ENCODE measurements around the gene ILRUN. TPM values are rescaled to one million over a fixed set of nuclear protein-coding genes. Genes with fewer than 3 reads are reported as not detected.
"Not testable (repeated sequence)": the region's sequence is repeated elsewhere in the genome, so short reads cannot be mapped to it uniquely, and the experiment has no call there.

The ILRUN gene
- total and polyA plus RNA-seq, 9 donors: 29.4 to 86.5 (median 47.6) TPM

DNA sequence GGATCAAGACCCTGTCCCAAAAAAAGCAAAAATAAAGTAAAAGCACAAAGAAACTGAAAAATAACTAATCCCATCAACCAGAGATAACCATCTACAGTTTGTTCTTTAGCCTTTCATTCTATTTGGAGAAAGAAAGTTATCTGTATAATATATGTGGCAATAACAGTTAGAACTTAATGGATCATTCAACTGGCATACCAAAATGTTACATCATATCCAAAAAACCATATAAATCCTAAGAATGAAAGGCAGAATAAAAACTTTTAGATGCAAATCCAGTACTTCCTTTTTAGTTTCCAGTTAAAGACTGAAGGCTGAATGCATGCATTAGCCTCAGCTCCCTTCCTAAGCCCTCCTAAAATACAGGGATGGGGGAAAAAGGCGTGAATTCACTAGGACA lies 25.2 kb downstream of the ILRUN start:
- WGBS, 3 donors: 92 to 98% (median 93%) methylated on average over 1 of the region's 1 CpG
- Histone ChIP-seq H3K4me1 (ENCODE audit: insufficient read depth) (peaks cover 3% of the 10 kb centered on the region), H3K27ac (no peak overlapping the region), H3K36me3 (no peaks in the 10 kb centered on the region), H3K9me3 (no peaks in the 10 kb centered on the region), H3K4me3 (no peak overlapping the region), H3K27me3 (no peaks in the 10 kb centered on the region)
- intact Hi-C loops (cut with DNase I): no loop called here
- DNase-seq: no peak
- TF ChIP-seq POLR2A (IDR thresholded peaks at IDR 0.05): no peak
- TF ChIP-seq, protein P1, sequence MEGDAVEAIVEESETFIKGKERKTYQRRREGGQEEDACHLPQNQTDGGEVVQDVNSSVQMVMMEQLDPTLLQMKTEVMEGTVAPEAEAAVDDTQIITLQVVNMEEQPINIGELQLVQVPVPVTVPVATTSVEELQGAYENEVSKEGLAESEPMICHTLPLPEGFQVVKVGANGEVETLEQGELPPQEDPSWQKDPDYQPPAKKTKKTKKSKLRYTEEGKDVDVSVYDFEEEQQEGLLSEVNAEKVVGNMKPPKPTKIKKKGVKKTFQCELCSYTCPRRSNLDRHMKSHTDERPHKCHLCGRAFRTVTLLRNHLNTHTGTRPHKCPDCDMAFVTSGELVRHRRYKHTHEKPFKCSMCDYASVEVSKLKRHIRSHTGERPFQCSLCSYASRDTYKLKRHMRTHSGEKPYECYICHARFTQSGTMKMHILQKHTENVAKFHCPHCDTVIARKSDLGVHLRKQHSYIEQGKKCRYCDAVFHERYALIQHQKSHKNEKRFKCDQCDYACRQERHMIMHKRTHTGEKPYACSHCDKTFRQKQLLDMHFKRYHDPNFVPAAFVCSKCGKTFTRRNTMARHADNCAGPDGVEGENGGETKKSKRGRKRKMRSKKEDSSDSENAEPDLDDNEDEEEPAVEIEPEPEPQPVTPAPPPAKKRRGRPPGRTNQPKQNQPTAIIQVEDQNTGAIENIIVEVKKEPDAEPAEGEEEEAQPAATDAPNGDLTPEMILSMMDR (IDR thresholded peaks at IDR 0.05): no peak
- TF ChIP-seq EP300 (IDR thresholded peaks at IDR 0.05): no peak

DNA sequence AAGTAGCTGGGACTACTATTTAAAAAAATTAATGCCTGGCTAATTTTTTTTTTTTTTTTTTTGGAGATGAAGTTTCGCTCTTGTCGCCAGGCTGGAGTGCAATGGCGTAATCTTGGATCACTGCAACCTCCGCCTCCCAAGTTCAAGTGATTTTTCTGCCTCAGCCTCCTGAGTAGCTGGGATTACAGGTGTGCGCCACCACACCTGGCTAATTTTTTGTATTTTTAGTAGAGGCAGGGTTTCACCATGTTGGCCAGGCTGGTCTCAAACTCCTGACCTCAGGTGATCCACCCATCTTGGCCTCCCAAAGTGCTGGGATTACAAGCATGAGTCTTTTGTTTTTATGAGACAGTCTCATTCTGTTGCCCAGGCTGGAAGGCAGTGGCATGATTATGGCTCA lies 27.8 kb downstream of the ILRUN start:
- H3K27me3 ChIP-seq; H3K27ac ChIP-seq; DNase-seq; H3K4me3 ChIP-seq; H3K36me3 ChIP-seq; H3K4me1 ChIP-seq (ENCODE audit: insufficient read depth); H3K9me3 ChIP-seq; intact Hi-C loops (cut with DNase I): not testable (repeated sequence)
- 96 to 99% (median 99%) methylated on average over 5 of the region's 5 CpGs for WGBS, 3 donors

DNA sequence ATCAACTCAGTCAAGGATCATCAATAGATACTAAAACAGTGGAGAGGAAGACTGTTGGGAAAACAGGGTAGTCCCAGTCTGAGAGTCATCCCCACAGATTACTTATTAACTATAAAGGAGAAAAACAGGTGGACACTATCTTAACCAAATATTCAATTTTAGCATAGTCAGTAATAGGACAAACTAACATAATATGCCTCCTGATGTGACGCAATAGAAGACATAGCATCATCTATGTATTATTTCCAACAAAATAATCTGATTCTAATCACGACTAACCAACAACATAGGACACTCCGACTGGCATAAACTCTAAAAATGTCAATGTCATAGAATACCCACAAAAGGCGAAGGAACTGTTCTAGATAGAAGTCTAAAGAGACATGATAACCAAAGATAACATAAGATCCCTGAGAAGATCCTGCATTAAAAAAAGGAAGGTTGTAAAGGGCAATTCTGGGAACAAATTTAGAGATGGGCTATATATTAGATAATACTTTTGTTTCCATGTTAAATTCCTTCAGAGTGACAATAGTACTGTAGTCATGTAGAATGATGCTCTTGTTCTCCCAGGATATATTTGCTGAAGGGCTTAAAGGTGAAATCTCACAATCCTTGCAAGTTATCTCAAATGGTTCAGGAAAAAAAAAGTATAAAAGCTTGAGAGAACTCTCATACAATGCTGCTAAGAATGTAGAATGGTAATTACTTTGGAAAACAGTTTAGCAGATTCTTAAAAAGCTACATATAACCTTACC lies 28.9 kb downstream of the ILRUN start:
- H3K4me1 ChIP-seq (ENCODE audit: insufficient read depth): peaks cover 4% of the 10 kb centered on the region
- H3K27ac ChIP-seq: no peak overlapping the region
- WGBS, 3 donors: 87 to 91% (median 88%) methylated on average over 4 of the region's 4 CpGs
- DNase-seq: no peak
- H3K36me3 ChIP-seq: no peaks in the 10 kb centered on the region
- intact Hi-C loops (cut with DNase I): no loop called here
- TF ChIP-seq EP300 (IDR thresholded peaks at IDR 0.05) (no peak), POLR2A (IDR thresholded peaks at IDR 0.05) (no peak)
- TF ChIP-seq, protein P1 (IDR thresholded peaks at IDR 0.05): no peak
- no peaks in the 10 kb centered on the region for H3K27me3 ChIP-seq
- H3K9me3 ChIP-seq: no peaks in the 10 kb centered on the region
- no peak overlapping the region for H3K4me3 ChIP-seq

DNA sequence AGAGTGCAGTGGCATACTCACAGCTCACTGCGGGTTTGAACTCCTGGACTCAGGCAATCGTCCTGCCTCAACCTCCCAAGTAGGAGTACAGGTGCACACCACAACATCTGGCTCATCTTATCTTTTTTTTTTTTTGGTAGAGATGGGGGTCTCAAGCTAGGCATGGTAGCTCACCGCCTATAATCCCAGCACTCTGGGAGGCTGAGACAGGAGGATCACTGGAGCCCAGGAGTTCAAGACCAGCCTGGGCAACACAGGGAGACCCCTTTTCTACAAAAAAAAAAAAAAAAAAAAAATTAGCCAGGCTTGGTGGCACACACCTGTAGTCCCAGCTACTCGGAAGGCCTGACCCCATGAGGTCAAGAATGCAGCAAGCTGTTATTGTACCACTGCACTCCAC lies 31.5 kb downstream of the ILRUN start:
- Histone ChIP-seq H3K4me1 (ENCODE audit: insufficient read depth) (peaks cover 4% of the 10 kb centered on the region), H3K27me3 (no peaks in the 10 kb centered on the region), H3K27ac (no peak overlapping the region), H3K4me3 (no peak overlapping the region), H3K36me3 (no peaks in the 10 kb centered on the region), H3K9me3 (no peaks in the 10 kb centered on the region)
- intact Hi-C loops (cut with DNase I): no loop called here
- 84 to 89% (median 87%) methylated on average over 4 of the region's 4 CpGs for WGBS, 3 donors
- DNase-seq: no peak
- TF ChIP-seq, protein P1 (IDR thresholded peaks at IDR 0.05): no peak
- no peak for TF ChIP-seq EP300 (IDR thresholded peaks at IDR 0.05)
- TF ChIP-seq POLR2A (IDR thresholded peaks at IDR 0.05): no peak

DNA sequence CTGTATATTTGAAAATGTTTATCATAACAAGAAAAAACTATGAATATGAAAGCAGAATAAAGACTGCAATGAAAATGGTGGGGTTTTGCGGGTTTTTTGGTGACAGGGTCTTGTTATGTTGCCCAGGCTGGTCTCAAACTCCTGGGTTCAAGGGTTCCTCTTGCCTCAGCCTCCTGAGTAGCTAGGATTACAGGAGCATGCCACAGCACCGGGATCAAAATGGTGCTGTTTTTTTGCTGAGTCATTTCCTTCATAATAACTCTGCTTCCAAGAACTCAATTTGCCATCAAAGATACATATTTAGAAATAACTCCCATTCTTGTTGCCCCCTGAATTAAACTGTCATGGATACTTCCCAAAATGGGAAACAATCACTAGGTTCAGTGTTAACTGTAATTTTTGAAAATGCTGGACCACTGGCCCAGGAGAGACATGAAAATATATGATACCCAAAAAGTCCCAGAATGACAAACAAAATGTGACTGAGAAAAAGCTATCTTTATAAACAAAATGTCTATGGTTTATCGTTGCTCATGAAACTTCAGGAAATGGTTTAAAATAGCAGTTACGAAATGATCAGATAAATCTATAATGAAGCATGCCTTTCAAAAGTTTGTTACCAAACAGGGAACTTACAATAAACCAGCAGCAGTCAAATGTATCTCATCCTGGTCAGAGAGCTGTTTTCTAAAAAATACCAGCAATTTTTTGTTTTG lies 32.2 kb downstream of the ILRUN start:
- H3K27me3 ChIP-seq: no peaks in the 10 kb centered on the region
- intact Hi-C loops (cut with DNase I): no loop called here
- TF ChIP-seq POLR2A (IDR thresholded peaks at IDR 0.05) (no peak), EP300 (IDR thresholded peaks at IDR 0.05) (no peak)
- TF ChIP-seq, protein P1 (IDR thresholded peaks at IDR 0.05): no peak
- peaks cover 4% of the 10 kb centered on the region for H3K4me1 ChIP-seq (ENCODE audit: insufficient read depth)
- no peak for DNase-seq
- no peak overlapping the region for H3K27ac ChIP-seq
- WGBS, 3 donors: 49 to 60% (median 52%) methylated on average over 4 of the region's 4 CpGs
- H3K4me3 ChIP-seq: no peak overlapping the region
- H3K36me3 ChIP-seq: no peaks in the 10 kb centered on the region
- no peaks in the 10 kb centered on the region for H3K9me3 ChIP-seq

All from ovary (tissue), 9 donors.